IMR-90 (cell line): ENCODE measurements around the gene RNF40. TPM values are rescaled to one million over a fixed set of nuclear protein-coding genes. Genes with fewer than 3 reads are reported as not detected.

Experiments used
- ATAC-seq: fragments of 200-7000 bp; cut with Tn5 transposase; 2 replicates; pipeline ENCODE4 v1.9.1; 2020; ENCODE audit warnings: low read depth, mild to moderate bottlenecking, moderate library complexity
- BruUV-seq: library from RNA; stranded (reverse); fragments of 400-500 nt; replicated peaks from 2 replicates; lab custom pipeline; 2021; lab: Mats Ljungman, UMichigan
- CTCF ChIA-PET: fragments of 300-600 bp; formaldehyde crosslinking; extraction: SDS; loops from one replicate; lab custom pipeline; 2021; ENCODE audit warnings: antibody characterized with exemption; lab: Yijun Ruan, JAX
- POLR2A ChIA-PET: fragments of 300-600 bp; sonication (Branson Sonifier 250); formaldehyde crosslinking; loops from one replicate; lab custom pipeline; 2022; ENCODE audit warnings: antibody characterized with exemption; ENCODE audit not compliant: unreplicated experiment; lab: Charles Lee
- DNase-seq: peaks from one replicate; pipeline ENCODE4 v3.0.0; 2013
- H2AFZ ChIP-seq: replicated peaks from 2 replicates; pipeline ENCODE3; 2013; ENCODE audit warnings: low read length, mild to moderate bottlenecking; ENCODE audit not compliant: poor library complexity
- H2AK5ac ChIP-seq: 2 replicates; pipeline ENCODE4 v1.6.1; 2013; ENCODE audit warnings: low read depth, low read length, inconsistent platforms
- H2AK9ac ChIP-seq: replicated peaks from 2 replicates; pipeline ENCODE3; 2013; ENCODE audit warnings: mild to moderate bottlenecking, low read depth, low read length, moderate library complexity; ENCODE audit not compliant: poor library complexity
- H2BK120ac ChIP-seq: 2 replicates; pipeline ENCODE4 v1.6.1; 2013; ENCODE audit warnings: low read depth, low read length, inconsistent platforms
- H2BK15ac ChIP-seq: 3 replicates; pipeline ENCODE4 v1.6.1; 2013; ENCODE audit warnings: low read depth, low read length, inconsistent platforms
- H2BK20ac ChIP-seq: 2 replicates; pipeline ENCODE4 v1.6.1; 2013; ENCODE audit warnings: low read depth, mild to moderate bottlenecking, inconsistent platforms, low read length, moderate library complexity
- H2BK5ac ChIP-seq: 2 replicates; pipeline ENCODE4 v1.6.1; 2013; ENCODE audit warnings: mild to moderate bottlenecking, low read depth, low read length, inconsistent platforms; ENCODE audit not compliant: poor library complexity, severe bottlenecking
- H3K14ac ChIP-seq: replicated peaks from 2 replicates; pipeline ENCODE4 v1.6.1; 2013; ENCODE audit warnings: low read depth, low read length, inconsistent platforms
- H3K18ac ChIP-seq: 2 replicates; pipeline ENCODE4 v1.6.1; 2013; ENCODE audit warnings: low read depth, low read length, control low read depth
- H3K23ac ChIP-seq: 2 replicates; pipeline ENCODE4 v1.6.1; 2013; ENCODE audit warnings: low read depth, low read length, inconsistent platforms
- H3K27ac ChIP-seq: 2 replicates; pipeline ENCODE4 v1.5.1; 2013; ENCODE audit warnings: mild to moderate bottlenecking, control low read depth, low read length; ENCODE audit not compliant: insufficient read depth
- H3K27me3 ChIP-seq: 2 replicates; pipeline ENCODE4 v1.6.1; 2013; ENCODE audit warnings: low read length; ENCODE audit not compliant: control insufficient read depth, insufficient read depth
- H3K36me3 ChIP-seq: 2 replicates; pipeline ENCODE4 v1.6.1; 2013; ENCODE audit warnings: low read length, mixed read lengths; ENCODE audit not compliant: control insufficient read depth, insufficient read depth
- H3K4ac ChIP-seq: 2 replicates; pipeline ENCODE4 v1.6.1; 2013; ENCODE audit warnings: low read depth, low read length, inconsistent platforms
- H3K4me1 ChIP-seq: 2 replicates; pipeline ENCODE4 v1.6.1; 2013; ENCODE audit warnings: low read length, mixed read lengths; ENCODE audit not compliant: control insufficient read depth, insufficient read depth
- H3K4me2 ChIP-seq: 2 replicates; pipeline ENCODE4 v1.6.1; 2013; ENCODE audit warnings: low read depth, mild to moderate bottlenecking, control low read depth, low read length, moderate library complexity
- H3K4me3 ChIP-seq: 2 replicates; pipeline ENCODE4 v1.5.1; 2013; ENCODE audit warnings: low read depth, mild to moderate bottlenecking, control low read depth, low read length, moderate library complexity; ENCODE audit not compliant: insufficient read depth
- H3K56ac ChIP-seq: 2 replicates; pipeline ENCODE4 v1.6.1; 2013; ENCODE audit warnings: low read length, inconsistent platforms; ENCODE audit not compliant: insufficient read depth; ENCODE audit errors: extremely low read depth
- H3K79me1 ChIP-seq, 2 experiments: 2 replicates each; pipeline ENCODE4 v1.6.1; 2013; ENCODE audit warnings: low read length in 2 of 2, inconsistent platforms in 1 of 2, low read depth in 1 of 2
- H3K9ac ChIP-seq: 2 replicates; pipeline ENCODE4 v1.6.1; 2013; ENCODE audit warnings: low read depth, low read length, control low read depth
- H3K9me1 ChIP-seq: 2 replicates; pipeline ENCODE4 v1.6.1; 2013; ENCODE audit warnings: low read length, inconsistent platforms; ENCODE audit not compliant: insufficient read depth
- H3K9me3 ChIP-seq: 2 replicates; pipeline ENCODE4 v1.6.1; 2013; ENCODE audit warnings: low read length; ENCODE audit not compliant: control insufficient read depth, insufficient read depth
- H4K20me1 ChIP-seq: 2 replicates; pipeline ENCODE4 v1.6.1; 2013; ENCODE audit warnings: low read length, inconsistent platforms; ENCODE audit not compliant: insufficient read depth
- H4K5ac ChIP-seq: 2 replicates; pipeline ENCODE4 v1.6.1; 2013; ENCODE audit warnings: mild to moderate bottlenecking, low read depth, low read length, control low read depth
- H4K8ac ChIP-seq, 2 experiments: 2 replicates each; pipeline ENCODE4 v1.6.1; 2013; ENCODE audit warnings: low read depth in 2 of 2, low read length in 2 of 2, control low read depth in 1 of 2, inconsistent platforms in 1 of 2
- H4K91ac ChIP-seq: 2 replicates; pipeline ENCODE4 v1.6.1; 2013; ENCODE audit warnings: low read depth, low read length, inconsistent platforms; ENCODE audit not compliant: insufficient read depth
- BHLHE40 ChIP-seq: fragments of 150-350 bp; IDR thresholded peaks from 2 replicates; pipeline ENCODE4 v1.6.1; 2016; ENCODE audit warnings: mild to moderate bottlenecking, low read depth, low read length
- CEBPB ChIP-seq: IDR thresholded peaks from 2 replicates; pipeline ENCODE4 v1.6.1; 2012; ENCODE audit warnings: low read depth, low read length, improper control_type of control experiment
- CHD1 ChIP-seq: IDR thresholded peaks from 2 replicates; pipeline ENCODE4 v1.6.1; 2012; ENCODE audit warnings: low read depth, low read length, improper control_type of control experiment
- MAFK ChIP-seq: IDR thresholded peaks from 2 replicates; pipeline ENCODE4 v1.6.1; 2012; ENCODE audit warnings: low read depth, low read length, improper control_type of control experiment
- MAZ ChIP-seq: IDR thresholded peaks from 2 replicates; pipeline ENCODE4 v1.6.1; 2012; ENCODE audit warnings: low read depth, mild to moderate bottlenecking, low read length, improper control_type of control experiment, moderate library complexity, borderline replicate concordance
- MXI1 ChIP-seq: IDR thresholded peaks from 2 replicates; pipeline ENCODE4 v1.6.1; 2012; ENCODE audit warnings: low read depth, mild to moderate bottlenecking, low read length, moderate library complexity, borderline replicate concordance
- NFE2L2 ChIP-seq: fragments of 150-350 bp; IDR thresholded peaks from 2 replicates; pipeline ENCODE4 v1.6.1; 2016; ENCODE audit warnings: low read depth, mild to moderate bottlenecking, low read length
- POLR2A ChIP-seq: IDR thresholded peaks from 2 replicates; pipeline ENCODE4 v1.6.1; 2012; ENCODE audit warnings: mild to moderate bottlenecking, low read depth, low read length
- RAD21 ChIP-seq: IDR thresholded peaks from 2 replicates; pipeline ENCODE4 v1.6.1; 2012; ENCODE audit warnings: low read length, improper control_type of control experiment
- RCOR1 ChIP-seq: IDR thresholded peaks from 2 replicates; pipeline ENCODE4 v1.6.1; 2012; ENCODE audit warnings: mild to moderate bottlenecking, low read length, improper control_type of control experiment; ENCODE audit not compliant: insufficient replicate concordance
- RFX5 ChIP-seq: IDR thresholded peaks from 2 replicates; pipeline ENCODE4 v1.8.0; 2012; ENCODE audit warnings: low read depth, mild to moderate bottlenecking, low read length, moderate library complexity
- SMC3 ChIP-seq: fragments of 150-350 bp; IDR thresholded peaks from 2 replicates; pipeline ENCODE4 v1.6.1; 2016; ENCODE audit warnings: low read depth, mild to moderate bottlenecking, antibody characterized with exemption, low read length, moderate library complexity
- WGBS, 2 experiments: methylation state at CpG; one replicate each; pipeline versions ENCODE4 v1.1.5 to v1.1.7; 2013; ENCODE audit warnings: missing lambda C conversion rate in 2 of 2; ENCODE audit not compliant: insufficient read length in 1 of 2; ENCODE audit errors: extremely low coverage in 2 of 2; 5-methylcytosine and 5-hydroxymethylcytosine counted together
- dilution Hi-C: fragments of 300-500 bp; cut with HindIII; formaldehyde crosslinking; loops from one replicate; pipeline ENCODE4 v1.14.3; 2018; ENCODE audit warnings: low sequenced_read_pairs; ENCODE audit not compliant: unreplicated experiment
- in situ Hi-C: fragments of 300-500 bp; cut with MboI; formaldehyde crosslinking; loops from 3 replicates; pipeline ENCODE4 v1.14.3; 2019; ENCODE audit warnings: low sequenced_read_pairs, inconsistent platforms, mixed read lengths
- intact Hi-C: fragments of 100-400 bp; cut with micrococcal nuclease; formaldehyde crosslinking; loops from 2 replicates; pipeline ENCODE4 v1.10.0; 2022
- polyA plus RNA-seq, 3 experiments: library from polyadenylated mRNA; depleted of rRNA; stranded (reverse); fragments of >200 nt; gene quantifications; 2 replicates each; pipeline ENCODE4 v1.2.3, GENCODE V29; 2012; ENCODE audit warnings: low replicate concordance in 1 of 3
- total RNA-seq: library from RNA; depleted of rRNA; stranded (reverse); fragments of >200 nt; gene quantifications from 2 replicates; pipeline ENCODE4 v1.2.3, GENCODE V29; 2012
- TF ChIP-seq, protein P1 (sequence below): conservative IDR thresholded peaks from 2 replicates; pipeline ENCODE4 v1.5.1; 2012; ENCODE audit warnings: mild to moderate bottlenecking, low read depth, low read length, improper control_type of control experiment
- TF ChIP-seq, protein P2 (sequence below): fragments of 150-350 bp; IDR thresholded peaks from 2 replicates; pipeline ENCODE4 v1.6.1; 2017; ENCODE audit warnings: mild to moderate bottlenecking, antibody characterized with exemption, low read length, low read depth
- TF ChIP-seq, protein P3 (sequence below): fragments of 150-350 bp; IDR thresholded peaks from 2 replicates; pipeline ENCODE4 v1.6.1; 2016; ENCODE audit warnings: low read depth, mild to moderate bottlenecking, low read length, moderate library complexity, borderline replicate concordance

Gene RNF40
- total and polyA plus RNA-seq, 2 of the 4 experiments (the other 2 are of a cell fraction), result 46.7 to 72.4 TPM

DNA sequence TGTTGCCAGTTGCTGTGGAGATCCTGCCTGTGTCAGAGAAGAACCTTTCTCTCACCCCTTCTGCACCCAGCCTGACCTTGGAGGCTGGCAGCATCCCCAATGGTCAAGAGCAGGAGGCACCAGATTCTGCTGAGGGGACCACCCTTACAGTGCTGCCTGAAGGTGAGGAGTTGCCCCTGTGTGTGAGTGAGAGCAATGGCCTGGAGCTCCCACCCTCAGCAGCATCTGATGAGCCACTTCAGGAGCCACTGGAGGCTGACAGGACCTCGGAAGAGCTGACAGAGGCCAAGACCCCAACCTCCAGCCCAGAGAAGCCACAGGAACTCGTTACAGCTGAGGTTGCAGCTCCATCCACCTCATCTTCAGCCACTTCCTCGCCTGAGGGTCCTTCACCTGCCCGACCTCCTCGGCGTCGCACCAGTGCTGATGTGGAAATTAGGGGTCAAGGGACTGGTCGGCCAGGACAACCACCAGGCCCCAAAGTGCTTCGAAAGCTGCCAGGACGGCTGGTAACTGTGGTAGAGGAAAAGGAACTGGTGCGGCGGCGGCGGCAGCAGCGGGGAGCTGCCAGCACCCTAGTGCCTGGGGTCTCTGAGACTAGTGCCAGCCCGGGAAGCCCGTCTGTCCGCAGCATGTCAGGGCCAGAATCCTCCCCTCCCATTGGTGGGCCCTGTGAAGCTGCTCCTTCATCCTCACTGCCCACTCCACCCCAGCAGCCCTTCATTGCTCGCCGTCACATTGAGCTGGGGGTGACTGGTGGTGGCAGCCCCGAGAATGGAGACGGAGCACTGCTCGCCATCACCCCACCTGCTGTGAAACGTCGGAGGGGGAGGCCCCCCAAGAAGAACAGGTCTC, 24.1 kb upstream of the RNF40 start:
- DNase-seq (no peak), ATAC-seq (no peak)
- Histone ChIP-seq H4K5ac (no peak overlapping the region), H3K36me3 (peaks cover 61% of the 10 kb centered on the region), H3K14ac (no peak overlapping the region), H3K79me1 (peaks cover 15 to 49% of the 10 kb centered on the region in 2 experiments), H3K27me3 (no peaks in the 10 kb centered on the region), H4K20me1 (peaks cover 8% of the 10 kb centered on the region; the same call in 1 of the 2 replicates), H2AFZ (no peak overlapping the region), H2BK5ac (no peak overlapping the region), H3K23ac (no peak overlapping the region), H3K56ac (no peak overlapping the region), H4K8ac (no peak overlapping the region), H3K4me1 (peaks cover 14% of the 10 kb centered on the region), H2AK5ac (no peak overlapping the region), H3K4me2 (no peak overlapping the region), H3K9ac (no peak overlapping the region), H3K4me3 (no peak overlapping the region), H3K9me1 (peaks cover 15% of the 10 kb centered on the region), H3K4ac (no peak overlapping the region), H3K9me3 (no peaks in the 10 kb centered on the region), H2BK15ac (no peak overlapping the region), H3K27ac (no peak overlapping the region), H4K91ac (no peak overlapping the region), H3K18ac (no peak overlapping the region), H2BK20ac (no peak overlapping the region), H2BK120ac (no peak overlapping the region), H2AK9ac (no peak overlapping the region)
- ChIA-PET POLR2A (no interaction called here), CTCF (no interaction called here)
- BruUV-seq, result TSS peak; percentile 55
- intact Hi-C loops (no loop called here), dilution Hi-C loops (no loop called here), in situ Hi-C loops (no loop called here)
- WGBS, 2 experiments, result 100% methylated on average over 1 of the region's 25 CpGs; no CpG with 5 or more reads in 1 of the 2 experiments
- TF ChIP-seq MAFK, result no peak
- no peak for TF ChIP-seq RAD21
- TF ChIP-seq CEBPB, result no peak
- TF ChIP-seq RFX5, result no peak
- no peak for TF ChIP-seq MAZ
- TF ChIP-seq RCOR1, result no peak
- TF ChIP-seq, protein P1, sequence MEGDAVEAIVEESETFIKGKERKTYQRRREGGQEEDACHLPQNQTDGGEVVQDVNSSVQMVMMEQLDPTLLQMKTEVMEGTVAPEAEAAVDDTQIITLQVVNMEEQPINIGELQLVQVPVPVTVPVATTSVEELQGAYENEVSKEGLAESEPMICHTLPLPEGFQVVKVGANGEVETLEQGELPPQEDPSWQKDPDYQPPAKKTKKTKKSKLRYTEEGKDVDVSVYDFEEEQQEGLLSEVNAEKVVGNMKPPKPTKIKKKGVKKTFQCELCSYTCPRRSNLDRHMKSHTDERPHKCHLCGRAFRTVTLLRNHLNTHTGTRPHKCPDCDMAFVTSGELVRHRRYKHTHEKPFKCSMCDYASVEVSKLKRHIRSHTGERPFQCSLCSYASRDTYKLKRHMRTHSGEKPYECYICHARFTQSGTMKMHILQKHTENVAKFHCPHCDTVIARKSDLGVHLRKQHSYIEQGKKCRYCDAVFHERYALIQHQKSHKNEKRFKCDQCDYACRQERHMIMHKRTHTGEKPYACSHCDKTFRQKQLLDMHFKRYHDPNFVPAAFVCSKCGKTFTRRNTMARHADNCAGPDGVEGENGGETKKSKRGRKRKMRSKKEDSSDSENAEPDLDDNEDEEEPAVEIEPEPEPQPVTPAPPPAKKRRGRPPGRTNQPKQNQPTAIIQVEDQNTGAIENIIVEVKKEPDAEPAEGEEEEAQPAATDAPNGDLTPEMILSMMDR, result no peak
- TF ChIP-seq, protein P2, sequence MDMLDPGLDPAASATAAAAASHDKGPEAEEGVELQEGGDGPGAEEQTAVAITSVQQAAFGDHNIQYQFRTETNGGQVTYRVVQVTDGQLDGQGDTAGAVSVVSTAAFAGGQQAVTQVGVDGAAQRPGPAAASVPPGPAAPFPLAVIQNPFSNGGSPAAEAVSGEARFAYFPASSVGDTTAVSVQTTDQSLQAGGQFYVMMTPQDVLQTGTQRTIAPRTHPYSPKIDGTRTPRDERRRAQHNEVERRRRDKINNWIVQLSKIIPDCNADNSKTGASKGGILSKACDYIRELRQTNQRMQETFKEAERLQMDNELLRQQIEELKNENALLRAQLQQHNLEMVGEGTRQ, result no peak
- no peak for TF ChIP-seq CHD1
- TF ChIP-seq BHLHE40, result no peak
- TF ChIP-seq MXI1, result no peak
- no peak for TF ChIP-seq POLR2A
- no peak for TF ChIP-seq NFE2L2
- TF ChIP-seq, protein P3, sequence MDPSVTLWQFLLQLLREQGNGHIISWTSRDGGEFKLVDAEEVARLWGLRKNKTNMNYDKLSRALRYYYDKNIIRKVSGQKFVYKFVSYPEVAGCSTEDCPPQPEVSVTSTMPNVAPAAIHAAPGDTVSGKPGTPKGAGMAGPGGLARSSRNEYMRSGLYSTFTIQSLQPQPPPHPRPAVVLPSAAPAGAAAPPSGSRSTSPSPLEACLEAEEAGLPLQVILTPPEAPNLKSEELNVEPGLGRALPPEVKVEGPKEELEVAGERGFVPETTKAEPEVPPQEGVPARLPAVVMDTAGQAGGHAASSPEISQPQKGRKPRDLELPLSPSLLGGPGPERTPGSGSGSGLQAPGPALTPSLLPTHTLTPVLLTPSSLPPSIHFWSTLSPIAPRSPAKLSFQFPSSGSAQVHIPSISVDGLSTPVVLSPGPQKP, result no peak
- TF ChIP-seq SMC3, result no peak
